ENCODE data around the gene MGAT4C. TPM values are rescaled to one million over a fixed set of nuclear protein-coding genes. Genes with fewer than 3 reads are reported as not detected.

The MGAT4C gene
- total RNA-seq, 1 donor from 2014 or later = 0.46 TPM

- H3K4me3 Mint-ChIP-seq (ENCODE audit: unreplicated experiment) = no peak overlapping the region
- no peaks in the 10 kb centered on the region for H3K9me3 Mint-ChIP-seq (ENCODE audit: unreplicated experiment)
- H3K4me1 Mint-ChIP-seq (ENCODE audit: unreplicated experiment) = no peaks in the 10 kb centered on the region
- H3K27ac Mint-ChIP-seq (ENCODE audit: unreplicated experiment) = no peak overlapping the region
- DNase-seq (ENCODE audit: extremely low spot score, unreplicated experiment) = no peak
- no peaks in the 10 kb centered on the region for H3K36me3 Mint-ChIP-seq (ENCODE audit: unreplicated experiment)
- TF ChIP-seq CTCF (IDR thresholded peaks at IDR 0.05) = no peak
- H3K27me3 Mint-ChIP-seq (ENCODE audit: unreplicated experiment) = peaks cover 8% of the 10 kb centered on the region
Observed at GRCh38 chr12:86052921-86053320, 203.3 kb downstream of the MGAT4C start.

- TF ChIP-seq CTCF (IDR thresholded peaks at IDR 0.05) = no peak
- Mint-ChIP-seq H3K4me3 (ENCODE audit: unreplicated experiment) (no peak overlapping the region), H3K36me3 (ENCODE audit: unreplicated experiment) (no peaks in the 10 kb centered on the region), H3K9me3 (ENCODE audit: unreplicated experiment) (no peaks in the 10 kb centered on the region), H3K4me1 (ENCODE audit: unreplicated experiment) (no peaks in the 10 kb centered on the region), H3K27me3 (ENCODE audit: unreplicated experiment) (peaks cover 7% of the 10 kb centered on the region), H3K27ac (ENCODE audit: unreplicated experiment) (no peak overlapping the region)
- no peak for DNase-seq (ENCODE audit: extremely low spot score, unreplicated experiment)
Observed at GRCh38 chr12:86050010-86050409, 206.2 kb downstream of the MGAT4C start.

GRCh38 chr12:86044396-86044795 is 211.8 kb downstream of the MGAT4C start:
- no peak for TF ChIP-seq CTCF (IDR thresholded peaks at IDR 0.05)
- H3K4me3 Mint-ChIP-seq (ENCODE audit: unreplicated experiment) = no peak overlapping the region
- no peaks in the 10 kb centered on the region for H3K4me1 Mint-ChIP-seq (ENCODE audit: unreplicated experiment)
- peaks cover 30% of the 10 kb centered on the region for H3K9me3 Mint-ChIP-seq (ENCODE audit: unreplicated experiment)
- peaks cover 7% of the 10 kb centered on the region for H3K27me3 Mint-ChIP-seq (ENCODE audit: unreplicated experiment)
- H3K27ac Mint-ChIP-seq (ENCODE audit: unreplicated experiment) = no peak overlapping the region
- H3K36me3 Mint-ChIP-seq (ENCODE audit: unreplicated experiment) = peaks cover 3% of the 10 kb centered on the region
- no peak for DNase-seq (ENCODE audit: extremely low spot score, unreplicated experiment)

GRCh38 chr12:86042062-86042461 is 214.1 kb downstream of the MGAT4C start:
- Mint-ChIP-seq H3K27ac (ENCODE audit: unreplicated experiment) (no peak overlapping the region), H3K4me3 (ENCODE audit: unreplicated experiment) (no peak overlapping the region), H3K9me3 (ENCODE audit: unreplicated experiment) (peaks cover 49% of the 10 kb centered on the region), H3K36me3 (ENCODE audit: unreplicated experiment) (peaks cover 8% of the 10 kb centered on the region), H3K27me3 (ENCODE audit: unreplicated experiment) (no peaks in the 10 kb centered on the region), H3K4me1 (ENCODE audit: unreplicated experiment) (no peaks in the 10 kb centered on the region)
- no peak for TF ChIP-seq CTCF (IDR thresholded peaks at IDR 0.05)
- DNase-seq (ENCODE audit: extremely low spot score, unreplicated experiment) = no peak

GRCh38 chr12:86018361-86018760 is 237.8 kb downstream of the MGAT4C start:
- H3K36me3 Mint-ChIP-seq (ENCODE audit: unreplicated experiment) = no peaks in the 10 kb centered on the region
- no peak overlapping the region for H3K4me3 Mint-ChIP-seq (ENCODE audit: unreplicated experiment)
- H3K9me3 Mint-ChIP-seq (ENCODE audit: unreplicated experiment) = no peaks in the 10 kb centered on the region
- no peak for DNase-seq (ENCODE audit: extremely low spot score, unreplicated experiment)
- peaks cover 7% of the 10 kb centered on the region for H3K4me1 Mint-ChIP-seq (ENCODE audit: unreplicated experiment)
- H3K27me3 Mint-ChIP-seq (ENCODE audit: unreplicated experiment) = no peaks in the 10 kb centered on the region
- TF ChIP-seq CTCF (IDR thresholded peaks at IDR 0.05) = no peak
- no peak overlapping the region for H3K27ac Mint-ChIP-seq (ENCODE audit: unreplicated experiment)
